H1 (cell line): ENCODE data around the gene SLC23A3. TPM values are rescaled to one million over a fixed set of nuclear protein-coding genes. Genes with fewer than 3 reads are reported as not detected.

Source experiments
- CTCF ChIA-PET: fragments of 300-600 bp; sonication (Branson Sonifier 250); formaldehyde crosslinking; loops from one replicate; lab custom pipeline; 2021; ENCODE audit not compliant: partially characterized antibody; lab: Charles Lee
- POLR2A ChIA-PET: fragments of 300-600 bp; sonication (Branson Sonifier 250); formaldehyde crosslinking; loops from one replicate; lab custom pipeline; 2021; ENCODE audit warnings: inconsistent platforms; ENCODE audit not compliant: partially characterized antibody; lab: Charles Lee
- DNase-seq, 2 experiments: peaks; one replicate each; pipeline versions ENCODE4 v3.0.0 to v3.0.0-alpha.2; 2010 to 2022; ENCODE audit warnings: low spot score in 2 of 2, low read depth in 1 of 2, mixed read lengths in 1 of 2
- FAIRE-seq: peaks from 2 replicates; lab custom pipeline; 2011; peaks lifted over from hg19 to GRCh38; lab: Jason Lieb, UNC
- H2AFZ ChIP-seq: 2 replicates; pipeline ENCODE4 v1.8.1; 2012; ENCODE audit warnings: low read length, inconsistent platforms
- H2AK5ac ChIP-seq: 2 replicates; pipeline ENCODE4 v1.6.1; 2013; ENCODE audit warnings: low read depth, low read length
- H2BK120ac ChIP-seq: replicated peaks from 2 replicates; pipeline ENCODE3; 2013; ENCODE audit warnings: low read depth, low read length, inconsistent platforms
- H2BK12ac ChIP-seq: 2 replicates; pipeline ENCODE4 v1.6.1; 2013; ENCODE audit warnings: low read depth, low read length
- H2BK15ac ChIP-seq: 2 replicates; pipeline ENCODE4 v1.6.1; 2013; ENCODE audit warnings: low read length
- H2BK20ac ChIP-seq: 2 replicates; pipeline ENCODE4 v1.6.1; 2013; ENCODE audit warnings: low read length
- H2BK5ac ChIP-seq: 2 replicates; pipeline ENCODE4 v1.6.1; 2013; ENCODE audit warnings: low read depth, low read length
- H3K14ac ChIP-seq: 2 replicates; pipeline ENCODE4 v1.6.1; 2013; ENCODE audit warnings: inconsistent platforms; ENCODE audit not compliant: insufficient read length
- H3K18ac ChIP-seq: 2 replicates; pipeline ENCODE4 v1.6.1; 2013; ENCODE audit warnings: low read length; ENCODE audit errors: extremely low read depth
- H3K23ac ChIP-seq: 2 replicates; pipeline ENCODE4 v1.6.1; 2013; ENCODE audit warnings: inconsistent platforms; ENCODE audit not compliant: insufficient read length
- H3K23me2 ChIP-seq: 2 replicates; pipeline ENCODE4 v1.6.1; 2013; ENCODE audit warnings: low read depth, low read length
- H3K27ac ChIP-seq: 2 replicates; pipeline ENCODE4 v1.6.1; 2011; ENCODE audit warnings: low read depth, low read length, inconsistent platforms
- H3K27me3 ChIP-seq, 4 experiments: replicated peaks in 1 of 4; 1 replicate in 1 of 4; 2 replicates in 3 of 4; pipeline versions ENCODE4 v1.6.1 to v1.8.1; 2011 to 2013; ENCODE audit warnings: low read length in 3 of 4, mild to moderate bottlenecking in 3 of 4, inconsistent platforms in 2 of 4, mixed read lengths in 2 of 4, moderate library complexity in 1 of 4; ENCODE audit not compliant: control insufficient read depth in 3 of 4, insufficient read depth in 3 of 4; ENCODE audit errors: extremely low read depth in 1 of 4
- H3K36me3 ChIP-seq, 4 experiments: 2 replicates each; pipeline versions ENCODE4 v1.6.1 to v1.8.1; 2011 to 2013; ENCODE audit warnings: mild to moderate bottlenecking in 4 of 4, low read length in 3 of 4, moderate library complexity in 2 of 4, control low read depth in 1 of 4, inconsistent platforms in 1 of 4; ENCODE audit not compliant: insufficient read depth in 4 of 4, control insufficient read depth in 2 of 4
- H3K4ac ChIP-seq: replicated peaks from 2 replicates; pipeline ENCODE3; 2013; ENCODE audit warnings: low read length, low read depth, mixed read lengths, inconsistent platforms; ENCODE audit not compliant: insufficient read length
- H3K4me1 ChIP-seq, 4 experiments: replicated peaks in 1 of 4; 1 replicate in 1 of 4; 2 replicates in 3 of 4; pipeline versions ENCODE4 v1.6.1 to v1.8.1; 2011 to 2013; ENCODE audit warnings: low read length in 3 of 4, inconsistent platforms in 2 of 4, mixed read lengths in 1 of 4; ENCODE audit not compliant: insufficient read depth in 4 of 4, control insufficient read depth in 3 of 4
- H3K4me2 ChIP-seq, 2 experiments: 2 replicates each; pipeline versions ENCODE4 v1.6.1 to v1.8.1; 2011 to 2013; ENCODE audit warnings: low read depth in 2 of 2, low read length in 2 of 2, control low read depth in 1 of 2, inconsistent platforms in 1 of 2, mild to moderate bottlenecking in 1 of 2; ENCODE audit not compliant: insufficient read depth in 1 of 2
- H3K4me3 ChIP-seq, 4 experiments: fragments of 200-600, 300-600 bp in 1 of 4; sonication (generic), shearing (Covaris generic), sonication (Bioruptor Twin) in 1 of 4; 2 replicates each; pipeline versions ENCODE4 v1.5.1 to v1.8.1; 2011 to 2016; ENCODE audit warnings: low read length in 4 of 4, low read depth in 3 of 4, control low read depth in 2 of 4, inconsistent platforms in 2 of 4, mild to moderate bottlenecking in 2 of 4, mixed read lengths in 1 of 4, moderate library complexity in 1 of 4; ENCODE audit not compliant: insufficient read depth in 2 of 4; ENCODE audit errors: extremely low read depth in 1 of 4
- H3K56ac ChIP-seq: replicated peaks from 2 replicates; pipeline ENCODE3; 2013; ENCODE audit warnings: low read depth, mild to moderate bottlenecking, mixed read lengths, low read length, inconsistent platforms; ENCODE audit not compliant: insufficient read length
- H3K79me1 ChIP-seq: 2 replicates; pipeline ENCODE4 v1.6.1; 2013; ENCODE audit warnings: low read depth, low read length, control low read depth
- H3K79me2 ChIP-seq, 2 experiments: 2 replicates each; pipeline versions ENCODE4 v1.6.1 to v1.8.1; 2012 to 2013; ENCODE audit warnings: low read length in 2 of 2, mild to moderate bottlenecking in 2 of 2, inconsistent platforms in 1 of 2; ENCODE audit not compliant: insufficient read depth in 2 of 2, control insufficient read depth in 1 of 2
- H3K9ac ChIP-seq, 4 experiments: replicated peaks in 1 of 4; 1 replicate in 1 of 4; 2 replicates in 3 of 4; pipeline versions ENCODE4 v1.6.1 to v1.8.1; 2011 to 2013; ENCODE audit warnings: low read depth in 3 of 4, low read length in 3 of 4, control low read depth in 2 of 4, mild to moderate bottlenecking in 2 of 4, moderate library complexity in 2 of 4, inconsistent platforms in 1 of 4; ENCODE audit errors: extremely low read depth in 1 of 4
- H3K9me3 ChIP-seq, 2 experiments: 2 replicates each; pipeline versions ENCODE4 v1.6.1 to v1.8.1; 2012 to 2013; ENCODE audit warnings: mild to moderate bottlenecking in 2 of 2, moderate library complexity in 2 of 2, control low read depth in 1 of 2, inconsistent platforms in 1 of 2, low read depth in 1 of 2, low read length in 1 of 2, mixed read lengths in 1 of 2; ENCODE audit not compliant: insufficient read depth in 2 of 2
- H4K20me1 ChIP-seq, 2 experiments: replicated peaks in 1 of 2; 2 replicates each; pipeline versions ENCODE3 to v1.8.1; 2011 to 2013; ENCODE audit warnings: inconsistent platforms in 2 of 2, low read length in 2 of 2, mild to moderate bottlenecking in 1 of 2; ENCODE audit not compliant: insufficient read depth in 2 of 2, control insufficient read depth in 1 of 2
- H4K5ac ChIP-seq: 2 replicates; pipeline ENCODE4 v1.6.1; 2013; ENCODE audit warnings: low read length, low read depth, mixed read lengths, inconsistent platforms; ENCODE audit not compliant: insufficient read length
- H4K8ac ChIP-seq: 2 replicates; pipeline ENCODE4 v1.8.0; 2013; ENCODE audit warnings: mild to moderate bottlenecking, moderate library complexity, low read length, inconsistent platforms; ENCODE audit not compliant: insufficient read depth; ENCODE audit errors: extremely low read depth
- H4K91ac ChIP-seq: replicated peaks from 2 replicates; pipeline ENCODE3; 2013; ENCODE audit warnings: low read length, mixed read lengths, inconsistent platforms; ENCODE audit not compliant: insufficient read length
- CEBPB ChIP-seq: IDR thresholded peaks from 2 replicates; pipeline ENCODE4 v1.6.1; 2012; ENCODE audit warnings: low read depth, low read length
- CHD2 ChIP-seq: IDR thresholded peaks from 2 replicates; pipeline ENCODE4 v1.6.1; 2012; ENCODE audit warnings: low read length, improper control_type of control experiment
- GABPA ChIP-seq: IDR thresholded peaks from 2 replicates; pipeline ENCODE4 v1.6.1; 2011; ENCODE audit warnings: mild to moderate bottlenecking, low read length, moderate library complexity, borderline replicate concordance; ENCODE audit not compliant: insufficient read depth
- JUN ChIP-seq: IDR thresholded peaks from 2 replicates; pipeline ENCODE4 v1.6.1; 2011; ENCODE audit warnings: low read depth, mild to moderate bottlenecking, improper control_type of control experiment, low read length
- KDM1A ChIP-seq: fragments of 200-600, 300-600 bp; sonication (generic); IDR thresholded peaks from 2 replicates; pipeline ENCODE4 v1.7.1; 2016; ENCODE audit warnings: mild to moderate bottlenecking, low read length, borderline replicate concordance
- MAFK ChIP-seq: IDR thresholded peaks from 2 replicates; pipeline ENCODE4 v1.6.1; 2012; ENCODE audit warnings: low read depth, mild to moderate bottlenecking, improper control_type of control experiment, low read length
- SIX5 ChIP-seq: IDR thresholded peaks from 2 replicates; pipeline ENCODE4 v1.6.1; 2011; ENCODE audit warnings: mild to moderate bottlenecking, low read depth, low read length
- ZNF274 ChIP-seq: IDR thresholded peaks from 2 replicates; pipeline ENCODE4 v1.7.0; 2012; ENCODE audit warnings: low read length, borderline replicate concordance; ENCODE audit errors: extremely low read depth
- WGBS, 2 experiments: shearing (Covaris generic) in 1 of 2; methylation state at CpG; one replicate each; pipeline versions ENCODE4 v1.1.6 to v1.1.7; 2013 to 2015; ENCODE audit warnings: low lambda C conversion rate in 2 of 2, mixed read lengths in 2 of 2, inconsistent platforms in 1 of 2, low coverage in 1 of 2, missing lambda C conversion rate in 1 of 2; ENCODE audit not compliant: insufficient replicate concordance in 2 of 2, insufficient coverage in 1 of 2, insufficient read length in 1 of 2; ENCODE audit errors: extremely low coverage in 1 of 2, missing lambda C conversion rate in 1 of 2; 5-methylcytosine and 5-hydroxymethylcytosine counted together
- polyA plus RNA-seq, 7 experiments: library from polyadenylated mRNA; depleted of rRNA in 3 of 7; stranded (reverse) in 5 of 7; unstranded in 2 of 7; fragments of >200 nt in 5 of 7; fragments of 200-250 nt in 2 of 7; gene quantifications; 1 replicate in 5 of 7; 2 replicates in 1 of 7; 4 replicates in 1 of 7; pipeline versions ENCODE4 v1.2.1 to v1.2.3, GENCODE V29; 2011 to 2013; ENCODE audit warnings: missing spikeins in 2 of 7, mixed read lengths in 2 of 7
- total RNA-seq: library from RNA; stranded (reverse); fragmentation: NEBNext Ultra II Directional; extraction: Animal tissue kit (Norgen Biotek cat#: 25700); gene quantifications from 2 replicates; pipeline ENCODE4 v1.2.1, GENCODE V29; 2021
- TF ChIP-seq, protein P1 (sequence below), 3 experiments: IDR thresholded peaks; 1 replicate in 2 of 3; 2 replicates in 1 of 3; pipeline versions ENCODE4 v1.5.1 to v1.6.1; 2011; ENCODE audit warnings: low read length in 3 of 3, mild to moderate bottlenecking in 3 of 3, inconsistent platforms in 2 of 3, low read depth in 1 of 3, moderate library complexity in 1 of 3; ENCODE audit not compliant: insufficient read depth in 1 of 3; ENCODE audit errors: control extremely low read depth in 1 of 3

The SLC23A3 gene
- total and polyA plus RNA-seq, 2 of the 8 experiments (the other 6 are each of a cell fraction or from before 2014, with no cell fraction given), result 0.35 to 0.84 TPM

DNA sequence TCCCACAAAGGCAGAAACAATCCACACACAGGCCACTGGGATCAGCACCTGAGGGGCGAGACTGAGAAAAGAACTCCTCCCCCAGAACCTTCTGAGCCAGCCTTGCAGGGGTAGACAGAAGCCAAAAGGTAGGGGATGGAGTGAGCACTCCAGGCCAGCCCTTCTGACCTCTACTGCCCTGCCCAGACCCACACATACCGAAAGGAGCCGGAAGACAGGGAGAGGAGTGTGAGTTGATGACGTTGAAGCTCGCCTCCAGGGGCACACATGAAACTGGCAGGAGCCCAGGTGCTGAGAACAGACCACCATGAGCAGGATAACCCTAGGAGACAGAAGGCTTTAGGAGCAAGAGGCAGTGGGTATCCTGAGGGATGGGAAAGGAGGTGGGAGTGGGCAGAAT is 1.8 kb downstream of the SLC23A3 start:
- Histone ChIP-seq H2AFZ (no peak overlapping the region), H3K18ac (no peak overlapping the region), H2AK5ac (no peak overlapping the region), H3K36me3 (peaks cover 0 to 2% (median 0%) of the 10 kb centered on the region in 4 experiments; a peak in 2 of 8 replicates), H3K56ac (no peak overlapping the region), H3K4me3 (no peak overlapping the region), H3K4ac (no peak overlapping the region), H3K27me3 (no peaks in the 10 kb centered on the region; a peak in 1 of 7 replicates), H3K14ac (no peak overlapping the region), H3K23me2 (no peaks in the 10 kb centered on the region), H3K79me2 (no peaks in the 10 kb centered on the region), H3K23ac (no peak overlapping the region), H2BK12ac (no peak overlapping the region), H2BK20ac (no peak overlapping the region), H2BK15ac (no peak overlapping the region; the same call in 1 of the 2 replicates), H2BK5ac (no peak overlapping the region), H3K9ac (no peak overlapping the region), H4K8ac (no peak overlapping the region; the same call in 1 of the 2 replicates), H3K4me1 (no peaks in the 10 kb centered on the region), H3K4me2 (no peak overlapping the region), H2BK120ac (no peak overlapping the region), H4K5ac (no peak overlapping the region), H3K9me3 (no peaks in the 10 kb centered on the region), H3K79me1 (no peaks in the 10 kb centered on the region; the same call in 1 of the 2 replicates), H3K27ac (no peak overlapping the region), H4K91ac (no peak overlapping the region), H4K20me1 (peaks cover 0 to 4% of the 10 kb centered on the region in 2 experiments)
- CTCF ChIA-PET, result interaction anchor here (0.8 kb wide), 1 partner anchor 9 kb away, joined by 3 read pairs; no protein-coding TSS in a partner anchor
- POLR2A ChIA-PET, result no interaction called here
- DNase-seq (no peak), FAIRE-seq (no peak)
- no peak for TF ChIP-seq GABPA
- TF ChIP-seq KDM1A, result no peak
- TF ChIP-seq CEBPB, result no peak
- no peak for TF ChIP-seq JUN
- TF ChIP-seq SIX5, result no peak
- TF ChIP-seq, protein P1, sequence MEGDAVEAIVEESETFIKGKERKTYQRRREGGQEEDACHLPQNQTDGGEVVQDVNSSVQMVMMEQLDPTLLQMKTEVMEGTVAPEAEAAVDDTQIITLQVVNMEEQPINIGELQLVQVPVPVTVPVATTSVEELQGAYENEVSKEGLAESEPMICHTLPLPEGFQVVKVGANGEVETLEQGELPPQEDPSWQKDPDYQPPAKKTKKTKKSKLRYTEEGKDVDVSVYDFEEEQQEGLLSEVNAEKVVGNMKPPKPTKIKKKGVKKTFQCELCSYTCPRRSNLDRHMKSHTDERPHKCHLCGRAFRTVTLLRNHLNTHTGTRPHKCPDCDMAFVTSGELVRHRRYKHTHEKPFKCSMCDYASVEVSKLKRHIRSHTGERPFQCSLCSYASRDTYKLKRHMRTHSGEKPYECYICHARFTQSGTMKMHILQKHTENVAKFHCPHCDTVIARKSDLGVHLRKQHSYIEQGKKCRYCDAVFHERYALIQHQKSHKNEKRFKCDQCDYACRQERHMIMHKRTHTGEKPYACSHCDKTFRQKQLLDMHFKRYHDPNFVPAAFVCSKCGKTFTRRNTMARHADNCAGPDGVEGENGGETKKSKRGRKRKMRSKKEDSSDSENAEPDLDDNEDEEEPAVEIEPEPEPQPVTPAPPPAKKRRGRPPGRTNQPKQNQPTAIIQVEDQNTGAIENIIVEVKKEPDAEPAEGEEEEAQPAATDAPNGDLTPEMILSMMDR (IDR thresholded peaks at IDR 0.05; ENCODE audit: control extremely low read depth in 1 of 3, insufficient read depth in 1 of 3, low read depth in 1 of 3, low read length in 3 of 3), result no peak
- TF ChIP-seq MAFK, result no peak
- no peak for TF ChIP-seq CHD2
- TF ChIP-seq ZNF274, result no peak
- 80% methylated on average over 5 of the region's 5 CpGs; no CpG with 5 or more reads in 1 of the 2 experiments for WGBS, 2 experiments
